Posterior cingulate gyrus (tissue), 11 donors: Measurements from ENCODE around the gene BMP8A.

Source experiments
- DNase-seq, 10 donors: peaks; one replicate each; pipeline versions ENCODE4 v3.0.0 to v3.0.0-alpha.2; 2020 to 2021; ENCODE audit warnings: mixed read lengths in 3 of 10
- intact Hi-C: fragments of 100-400 bp; cut with DNase I; formaldehyde crosslinking; loops from one replicate; pipeline ENCODE4 v1.15.1; 2023

Gene BMP8A

DNA sequence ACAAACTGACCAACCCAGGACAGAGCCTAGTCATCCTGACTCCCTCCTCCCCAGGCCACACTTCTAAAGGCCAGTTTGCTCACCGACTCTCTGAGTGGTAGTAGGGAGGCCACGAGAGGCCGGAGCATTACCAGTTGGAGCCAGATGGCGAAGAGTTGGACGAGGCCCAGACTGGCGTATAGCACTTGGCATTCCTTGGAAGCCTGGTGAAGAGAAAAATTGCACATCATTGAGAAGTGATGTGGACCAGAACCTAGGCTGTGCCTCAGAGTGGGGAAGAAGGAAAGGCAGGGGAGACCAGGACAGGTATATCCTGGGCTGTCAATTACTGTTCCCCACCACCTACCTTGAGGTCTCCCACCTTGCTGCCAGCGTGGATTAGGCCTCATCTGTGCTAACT, 72.9 kb downstream of the BMP8A start:
- no peak for DNase-seq
- intact Hi-C loops, result no loop called here

DNA sequence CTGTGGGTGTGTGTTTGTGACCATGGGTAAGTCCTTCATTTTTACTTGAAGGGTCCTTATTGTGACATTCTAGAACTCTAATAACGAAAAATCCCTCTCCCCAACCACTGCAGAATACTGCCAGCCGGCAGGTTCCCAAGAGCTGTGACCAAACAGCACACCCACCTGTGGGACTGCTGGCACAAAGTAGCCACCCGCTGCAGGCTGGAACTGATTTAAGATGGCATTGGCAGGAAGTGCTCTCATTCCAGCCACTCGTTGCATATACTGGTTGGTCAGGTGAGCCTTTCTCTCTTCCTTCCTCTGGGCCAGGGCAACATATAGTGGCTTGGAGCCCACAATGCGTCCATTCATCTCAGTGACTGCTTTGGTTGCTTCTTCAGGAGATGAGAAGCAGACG, 73.5 kb downstream of the BMP8A start:
- no peak for DNase-seq
- intact Hi-C loops, result no loop called here

DNA sequence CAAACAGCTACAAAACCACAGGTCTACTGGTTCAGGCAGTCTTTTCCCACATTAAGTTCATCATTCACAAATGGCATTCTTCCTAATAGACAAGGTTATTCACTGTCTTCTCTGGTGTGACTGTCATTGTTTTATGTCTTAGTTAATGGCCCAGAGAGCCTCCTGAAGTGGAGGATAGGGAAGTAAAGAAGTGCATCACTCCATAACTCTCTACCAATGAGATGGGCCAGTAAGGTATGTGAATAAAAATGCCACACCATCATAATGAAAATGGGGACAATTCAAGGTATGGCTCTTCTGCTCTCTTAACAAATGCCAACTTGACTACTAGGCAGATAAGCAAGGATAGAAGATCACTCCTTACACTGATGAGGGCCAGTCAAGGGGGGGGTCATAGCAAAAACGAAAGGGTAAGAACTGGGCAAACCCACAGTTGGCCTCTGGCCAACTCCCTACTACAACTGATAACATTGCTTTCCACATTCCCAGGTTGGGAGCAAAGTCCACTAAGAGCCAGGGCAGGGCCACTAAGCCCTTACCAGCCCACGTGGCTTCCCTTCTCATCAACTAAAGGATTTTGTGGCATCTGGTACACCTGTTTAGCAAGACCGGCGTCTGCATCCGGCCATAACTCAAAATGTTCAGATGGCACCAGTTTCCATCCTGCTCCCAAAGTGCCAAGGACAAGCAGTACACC, 75.2 kb downstream of the BMP8A start:
- intact Hi-C loops, result no loop called here
- no peak for DNase-seq

DNA sequence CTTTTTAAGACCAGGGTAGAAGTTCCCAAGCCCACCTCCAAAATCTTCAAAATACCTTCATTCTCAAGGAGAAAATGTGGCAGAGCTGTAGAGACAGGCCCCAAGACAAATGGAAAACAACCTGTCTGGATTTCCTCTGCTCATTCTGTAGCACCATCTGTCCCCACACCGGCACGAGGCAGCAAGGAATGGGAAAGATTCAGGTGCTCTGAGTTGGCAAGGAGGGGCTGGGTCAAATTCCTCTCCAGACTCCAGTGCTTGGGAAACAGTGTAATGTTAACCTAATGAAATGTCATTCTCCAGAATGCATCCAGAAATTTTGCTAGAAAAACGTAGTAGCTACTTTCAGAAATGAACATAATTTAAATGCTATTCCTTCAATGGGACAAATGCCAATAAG, 75.9 kb downstream of the BMP8A start:
- intact Hi-C loops, result no loop called here
- no peak for DNase-seq

DNA sequence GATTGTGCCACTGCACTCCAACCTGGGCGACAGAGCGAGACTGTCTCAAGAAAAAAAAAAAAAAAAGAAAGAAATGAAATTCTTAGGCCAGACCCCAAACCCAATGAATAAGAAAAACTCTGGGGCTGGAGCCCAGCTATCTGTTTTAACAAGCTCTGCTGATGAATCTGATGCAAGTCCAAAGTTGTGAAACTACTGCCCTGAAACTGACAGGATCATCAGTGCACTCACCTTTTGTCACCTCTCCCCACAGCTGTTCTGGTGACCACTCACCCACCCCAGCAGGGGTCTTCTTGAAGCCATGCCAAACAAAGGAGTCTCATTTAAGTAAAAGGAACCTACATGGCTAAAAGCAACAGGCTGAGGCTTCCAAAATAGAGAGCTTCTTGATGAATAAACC, 76.8 kb downstream of the BMP8A start:
- no peak for DNase-seq
- intact Hi-C loops, result no loop called here

DNA sequence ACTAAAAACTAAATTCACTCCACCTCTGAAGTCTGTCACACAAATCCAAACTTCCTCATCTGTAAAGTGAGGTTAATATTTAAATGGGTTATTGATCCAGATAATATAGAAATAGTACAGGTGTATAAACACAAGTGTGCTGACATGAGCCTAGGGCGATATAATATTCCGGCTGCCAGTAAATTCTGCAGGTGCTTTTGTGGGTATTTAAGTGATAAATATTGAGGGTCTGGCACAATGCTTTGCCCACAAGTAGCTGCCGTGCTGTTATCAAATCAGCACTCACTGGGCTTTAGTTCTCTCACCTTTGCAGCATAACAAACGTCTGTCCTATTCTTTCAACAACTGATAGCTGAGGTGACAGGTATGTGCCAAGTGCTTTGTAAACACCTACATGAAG, 77.6 kb downstream of the BMP8A start:
- intact Hi-C loops, result no loop called here
- DNase-seq, result no peak

DNA sequence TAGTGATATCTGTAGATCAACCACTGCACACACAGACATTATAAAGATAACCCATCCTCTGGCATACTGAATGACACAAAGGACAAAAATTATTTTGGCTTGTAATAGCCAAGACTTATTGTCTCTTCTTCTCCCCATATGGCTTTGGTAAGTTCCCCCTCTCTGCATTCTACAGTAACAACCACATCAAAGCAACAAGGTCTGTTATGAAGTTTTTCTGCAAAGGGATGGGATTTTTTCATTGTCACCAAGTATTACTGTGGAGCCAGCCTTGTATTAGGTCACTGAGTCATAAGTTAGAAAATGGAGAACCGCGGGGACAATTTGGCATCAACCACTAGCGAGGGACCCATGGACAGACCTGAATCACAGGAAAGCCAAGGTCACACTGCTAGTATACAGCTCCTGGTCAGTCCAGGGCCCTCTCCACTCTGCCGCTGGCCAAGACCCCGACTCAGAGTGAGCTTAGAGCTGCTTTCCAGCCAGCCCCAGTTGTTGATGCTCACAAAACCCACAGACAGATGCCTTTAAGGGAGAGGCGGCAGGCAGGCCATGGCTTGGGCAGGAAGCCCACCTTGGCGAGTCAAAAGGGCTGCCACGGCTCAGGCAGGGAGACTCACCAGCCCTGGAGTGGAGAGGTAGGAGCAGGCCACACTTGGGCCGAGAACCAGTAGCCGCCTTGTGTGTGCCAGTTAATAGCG, 79.2 kb downstream of the BMP8A start:
- intact Hi-C loops, result no loop called here
- no peak for DNase-seq

DNA sequence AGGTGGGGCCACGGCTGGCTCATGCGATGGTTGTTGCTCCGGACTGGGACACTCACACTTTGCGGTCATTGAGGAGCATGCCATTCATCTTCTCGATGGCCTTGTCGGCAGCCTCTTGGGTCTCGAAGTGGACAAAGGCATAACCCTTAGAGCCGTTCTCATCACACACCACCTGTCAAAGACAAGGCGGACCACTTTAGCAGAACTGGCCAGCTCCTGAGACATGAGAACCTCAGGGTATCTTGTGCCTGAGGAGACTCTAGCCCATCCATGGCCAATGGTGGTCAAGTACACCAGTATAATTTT, 79.7 kb downstream of the BMP8A start:
- DNase-seq, result no peak
- intact Hi-C loops, result no loop called here

DNA sequence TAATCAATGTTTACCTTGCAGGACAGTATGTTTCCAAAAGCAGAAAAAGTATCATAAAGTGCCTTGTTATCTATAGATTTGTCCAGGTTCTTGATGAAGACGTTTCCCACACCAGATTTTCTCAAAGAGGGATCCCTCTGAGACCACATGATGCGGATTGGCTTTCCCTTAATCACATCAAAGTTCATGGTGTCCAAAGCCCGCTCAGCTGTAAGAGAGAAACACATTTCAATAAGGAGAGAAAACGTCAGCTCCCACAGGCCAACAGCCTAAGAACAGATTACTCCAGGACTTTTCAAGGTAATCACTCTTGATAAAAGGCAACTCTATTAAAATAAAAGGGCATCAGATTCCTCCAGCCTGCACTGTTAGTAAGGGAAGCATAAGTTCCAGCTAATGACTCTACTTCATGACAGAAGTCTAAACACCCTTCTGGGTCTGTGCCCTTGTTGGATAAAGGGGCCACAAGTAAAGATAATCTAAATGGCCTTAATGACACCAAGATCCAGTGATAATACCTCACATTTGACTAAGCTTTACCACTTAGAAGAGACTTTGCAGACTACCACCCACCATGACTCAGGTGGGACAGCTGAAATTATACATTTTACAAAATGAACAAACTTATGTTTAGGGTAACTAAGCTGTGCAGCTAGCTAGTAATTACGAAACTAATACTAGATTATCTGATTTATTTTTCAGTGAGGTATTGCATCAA, 81.1 kb downstream of the BMP8A start:
- DNase-seq, result no peak
- intact Hi-C loops, result no loop called here

DNA sequence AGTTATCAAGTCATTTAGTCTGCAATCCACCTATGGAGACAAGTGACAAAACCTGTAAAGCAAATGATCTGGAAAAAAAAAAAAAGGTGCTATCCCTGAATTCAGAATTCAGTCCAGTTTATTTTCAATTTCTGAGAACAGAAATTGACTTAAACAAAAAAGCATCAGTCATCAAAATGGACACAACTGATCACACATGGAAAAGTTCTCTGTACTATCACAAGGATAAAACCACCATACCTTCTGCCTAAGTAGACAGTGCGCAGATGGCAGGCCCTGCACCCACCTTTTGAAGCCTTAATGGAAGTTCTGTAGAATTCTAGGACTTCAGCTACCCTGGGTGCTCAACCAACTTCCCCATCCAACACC, 81.6 kb downstream of the BMP8A start:
- intact Hi-C loops, result no loop called here
- DNase-seq, result no peak

DNA sequence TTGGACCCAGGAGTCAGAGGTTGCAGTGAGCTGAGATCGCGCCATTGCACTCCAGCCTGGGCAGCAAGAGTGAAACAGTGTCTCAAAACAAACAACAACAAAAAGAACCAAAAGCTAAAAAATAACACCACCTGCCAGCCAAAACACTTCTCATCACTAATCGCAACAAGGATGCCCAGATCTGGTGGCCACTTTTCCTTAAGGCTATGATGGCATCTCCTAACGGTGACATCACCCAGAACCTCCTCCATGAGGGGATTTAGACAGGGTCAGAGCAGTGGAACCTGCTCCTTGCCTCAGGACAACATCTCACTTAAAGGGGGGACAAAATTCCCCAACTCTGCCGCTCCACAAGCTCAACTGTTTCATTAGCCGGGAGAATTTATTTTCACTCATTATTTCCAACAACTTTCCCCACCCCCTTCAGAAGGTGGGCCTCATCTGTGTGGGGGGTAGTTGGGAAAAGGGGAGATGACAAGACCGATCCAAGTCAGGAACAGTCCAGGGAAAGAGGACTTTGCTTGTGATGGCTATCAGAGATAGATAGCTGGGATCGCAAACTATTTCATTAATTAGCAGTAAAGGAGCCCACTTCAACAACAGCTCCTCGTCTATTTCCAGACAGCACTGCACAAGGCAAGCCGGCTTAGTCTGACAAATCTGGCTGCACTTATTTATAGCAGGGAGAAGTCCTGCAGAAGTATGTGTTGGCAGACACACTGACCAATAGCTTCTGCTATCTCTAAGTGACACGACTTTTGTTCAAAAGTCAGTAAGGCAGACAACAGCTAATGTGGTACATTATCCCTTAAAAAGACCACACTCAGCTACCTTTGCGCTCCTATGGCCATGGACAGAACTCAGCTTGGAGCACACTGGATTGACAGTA, 82.5 kb downstream of the BMP8A start:
- peak in 1 of 10 donors; percentile 61 for DNase-seq
- intact Hi-C loops, result no loop called here

DNA sequence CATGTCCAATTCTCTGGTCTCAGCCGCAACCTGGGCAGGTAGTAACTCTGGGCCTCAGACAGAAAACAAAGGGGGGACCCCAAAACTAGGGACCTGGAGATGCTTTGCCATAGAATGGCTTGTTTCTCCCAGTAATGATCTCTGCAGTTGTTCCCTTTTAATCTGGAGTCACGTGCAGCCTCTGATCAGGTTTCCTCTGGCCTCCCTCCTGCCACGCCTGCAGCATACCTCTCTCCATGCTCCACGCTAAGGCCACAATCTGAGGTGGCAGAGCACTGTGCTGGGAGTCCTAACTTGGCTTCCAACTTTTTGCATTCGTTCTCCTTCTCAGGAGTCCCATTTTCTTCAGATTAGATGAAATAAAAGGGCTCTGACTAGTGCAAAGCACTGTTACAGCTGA, 83.2 kb downstream of the BMP8A start:
- DNase-seq, result peak in 1 of 10 donors; percentile 54
- intact Hi-C loops, result no loop called here
